Right lobe of liver (tissue), 4 donors: ENCODE data around the gene ICOSLG.
"Not testable (repeated sequence)": the region's sequence is repeated elsewhere in the genome, so short reads cannot be mapped to it uniquely, and the experiment has no call there.

Source experiments
- CTCF ChIP-seq, 4 donors: fragments of 200-600 bp in 3 of 4; fragments of 450-650 bp in 1 of 4; IDR thresholded peaks; one replicate each; pipeline versions ENCODE4 v1.5.1 to v1.8.0; 2016 to 2022; ENCODE audit warnings: antibody characterized with exemption in 4 of 4, mild to moderate bottlenecking in 2 of 4
- POLR2A ChIP-seq: fragments of 450-650 bp; IDR thresholded peaks from one replicate; pipeline ENCODE4 v1.6.1; 2017; ENCODE audit warnings: antibody characterized with exemption, mild to moderate bottlenecking
- donor health status: DM: no; HTN: no; CAD: no.
- donor health status: DM: no; HTN: no; CAD: no.
- donor health status: DM: no; HTN: yes; CAD: no.

GRCh38 chr21:44193108-44193507 is 47.6 kb downstream of the ICOSLG start:
- TF ChIP-seq CTCF (IDR thresholded peaks at IDR 0.05); POLR2A: not testable (repeated sequence)
